Measurements from ENCODE around the gene SS18L1. TPM values are rescaled to one million over a fixed set of nuclear protein-coding genes. Genes with fewer than 3 reads are reported as not detected.

Gene SS18L1
- total RNA-seq, 2 experiments from 2014 or later = 18.0 to 19.5 TPM

- POLR2A ChIA-PET = no interaction called here
Observed at GRCh38 chr20:62119115-62119514, 24.5 kb upstream of the SS18L1 start.

GRCh38 chr20:62119591-62120364 lies 23.8 kb upstream of the SS18L1 start:
- CTCF ChIA-PET = no interaction called here
- POLR2A ChIA-PET = no interaction called here

More at GRCh38 chr20:62119115-62119514, 24.5 kb upstream of the SS18L1 start:
- CTCF ChIA-PET = interaction anchor here (1.2 kb wide), 1 partner anchor 23 kb away, joined by 3 read pairs; no protein-coding TSS in a partner anchor

GRCh38 chr20:62120365-62120762 lies 23.2 kb upstream of the SS18L1 start:
- CTCF ChIA-PET = interaction anchor here (2.0 kb wide), 1 partner anchor 21 kb away, joined by 6 read pairs; no protein-coding TSS in a partner anchor
- POLR2A ChIA-PET = no interaction called here

- ChIA-PET CTCF (interaction anchor here (0.8 to 2.0 kb wide), 3 partner anchors 12 to 20 kb away, joined by 3 to 6 read pairs (median 3); no protein-coding TSS in a partner anchor), POLR2A (interaction anchor here (0.6 to 2.9 kb wide), 5 partner anchors 14 to 57 kb away, joined by 3 to 19 read pairs (median 6); partner anchors contain the start of genes PSMA7, SS18L1 and TAF4)
Observed at GRCh38 chr20:62120990-62121775, 22.4 kb upstream of the SS18L1 start.

GRCh38 chr20:62121776-62122653 lies 21.6 kb upstream of the SS18L1 start, which contains the start of gene LSM14B:
Gene LSM14B (plus strand): TSS chr20:62122475. CDS start chr20:62122667, 192 bp downstream.
- ChIA-PET CTCF (interaction anchor here (0.8 to 2.0 kb wide), 4 partner anchors 11 to 111 kb away, joined by 3 to 6 read pairs (median 4); no protein-coding TSS in a partner anchor), POLR2A (interaction anchor here (0.6 to 2.9 kb wide), 5 partner anchors 13 to 56 kb away, joined by 3 to 19 read pairs (median 6); partner anchors contain the start of genes PSMA7, SS18L1 and TAF4)

GRCh38 chr20:62122654-62123449 lies 20.7 kb upstream of the SS18L1 start:
- CTCF ChIA-PET = interaction anchor here (0.8 to 2.0 kb wide), 4 partner anchors 19 to 112 kb away, joined by 3 to 6 read pairs (median 4); no protein-coding TSS in a partner anchor

GRCh38 chr20:62123450-62124118 lies 20.0 kb upstream of the SS18L1 start:
- CTCF ChIA-PET = interaction anchor here (0.8 to 1.2 kb wide), 4 partner anchors 18 to 43 kb away, joined by 3 read pairs; no protein-coding TSS in a partner anchor
- POLR2A ChIA-PET = interaction anchor here (2.9 kb wide), 1 partner anchor 57 kb away, joined by 19 read pairs; the partner anchor contains the start of gene TAF4

More at GRCh38 chr20:62122654-62123449, 20.7 kb upstream of the SS18L1 start:
- POLR2A ChIA-PET = interaction anchor here (1.5 to 2.9 kb wide), 3 partner anchors 18 to 57 kb away, joined by 6 to 19 read pairs (median 6); partner anchors contain the start of genes PSMA7, SS18L1 and TAF4

GRCh38 chr20:62126141-62126540 lies 17.4 kb upstream of the SS18L1 start:
- ChIA-PET CTCF (interaction anchor here (1.5 kb wide), 1 partner anchor 15 kb away, joined by 4 read pairs; no protein-coding TSS in a partner anchor), POLR2A (no interaction called here)

GRCh38 chr20:62127799-62128198 lies 15.8 kb upstream of the SS18L1 start:
- POLR2A ChIA-PET = no interaction called here
- CTCF ChIA-PET = no interaction called here

GRCh38 chr20:62128502-62128901 lies 15.1 kb upstream of the SS18L1 start:
- CTCF ChIA-PET = interaction anchor here (1.2 kb wide), 1 partner anchor 13 kb away, joined by 3 read pairs; no protein-coding TSS in a partner anchor
- POLR2A ChIA-PET = interaction anchor here (0.5 kb wide), 1 partner anchor 60 kb away, joined by 3 read pairs; no protein-coding TSS in a partner anchor

GRCh38 chr20:62129731-62130531 lies 13.6 kb upstream of the SS18L1 start:
- POLR2A ChIA-PET = no interaction called here
- CTCF ChIA-PET = no interaction called here

- POLR2A ChIA-PET = no interaction called here
- CTCF ChIA-PET = no interaction called here
Observed at GRCh38 chr20:62131560-62132320, 11.8 kb upstream of the SS18L1 start.

- ChIA-PET CTCF (no interaction called here), POLR2A (no interaction called here)
Observed at GRCh38 chr20:62132421-62132820, 11.1 kb upstream of the SS18L1 start.

GRCh38 chr20:62133051-62133845 lies 10.3 kb upstream of the SS18L1 start:
- CTCF ChIA-PET = interaction anchor here (1.3 kb wide), 1 partner anchor 12 kb away, joined by 3 read pairs; no protein-coding TSS in a partner anchor
- POLR2A ChIA-PET = no interaction called here

GRCh38 chr20:62133864-62134263 lies 9.7 kb upstream of the SS18L1 start:
- CTCF ChIA-PET = interaction anchor here (1.3 kb wide), 1 partner anchor 12 kb away, joined by 3 read pairs; no protein-coding TSS in a partner anchor
- POLR2A ChIA-PET = no interaction called here

All from activated CD8-positive, alpha-beta memory T cell treated with anti-CD3 and anti-CD28 coated beads for 36 hours (primary cell).